GM23338 (cell line): ENCODE measurements around the gene IL11RA. TPM values are rescaled to one million over a fixed set of nuclear protein-coding genes. Genes with fewer than 3 reads are reported as not detected.

ENCODE experiments used
- ATAC-seq: fragments of 200-7000 bp; cut with Tn5 transposase; 3 replicates; pipeline ENCODE4 v1.9.1; 2020
- DNase-seq: peaks from one replicate; pipeline ENCODE4 v3.0.0-alpha.2; 2015; ENCODE audit warnings: low spot score
- H2AFZ ChIP-seq: fragments of 200-600 bp; sonication (generic); 2 replicates; pipeline ENCODE4 v1.8.0; 2016; ENCODE audit warnings: antibody characterized with exemption, mild to moderate bottlenecking, moderate library complexity
- H3F3A ChIP-seq: fragments of 200-600 bp; sonication (generic); replicated peaks from 2 replicates; pipeline ENCODE4 v1.8.0; 2017; ENCODE audit warnings: antibody characterized with exemption, mixed run types, low read depth
- H3K27ac ChIP-seq: fragments of 200-600 bp; sonication (generic); 2 replicates; pipeline ENCODE4 v1.6.1; 2016; ENCODE audit warnings: low read depth
- H3K27me3 ChIP-seq: fragments of 200-600 bp; sonication (generic); 2 replicates; pipeline ENCODE4 v1.8.0; 2016; ENCODE audit warnings: mild to moderate bottlenecking, mixed run types, moderate library complexity; ENCODE audit not compliant: insufficient read depth
- H3K36me3 ChIP-seq: fragments of 200-600 bp; sonication (generic); 2 replicates; pipeline ENCODE4 v1.8.0; 2016; ENCODE audit warnings: mild to moderate bottlenecking; ENCODE audit not compliant: insufficient read depth
- H3K4me1 ChIP-seq: fragments of 200-600 bp; sonication (generic); 2 replicates; pipeline ENCODE4 v1.8.0; 2016; ENCODE audit warnings: mild to moderate bottlenecking, moderate library complexity; ENCODE audit not compliant: insufficient read depth
- H3K4me2 ChIP-seq: fragments of 200-600 bp; sonication (generic); 2 replicates; pipeline ENCODE4 v1.7.1; 2017; ENCODE audit warnings: mixed run types
- H3K4me3 ChIP-seq: fragments of 200-600 bp; sonication (generic); 2 replicates; pipeline ENCODE4 v1.6.1; 2016; ENCODE audit warnings: mixed run types
- H3K79me2 ChIP-seq: fragments of 200-600 bp; sonication (generic); replicated peaks from 2 replicates; pipeline ENCODE4 v1.8.0; 2017; ENCODE audit warnings: mild to moderate bottlenecking; ENCODE audit not compliant: insufficient read depth
- H3K9me2 ChIP-seq: fragments of 200-600 bp; sonication (generic); 2 replicates; pipeline ENCODE4 v1.8.0; 2017; ENCODE audit not compliant: insufficient read depth
- H4K20me1 ChIP-seq: fragments of 200-600 bp; sonication (generic); replicated peaks from 2 replicates; pipeline ENCODE4 v1.8.0; 2017; ENCODE audit warnings: mild to moderate bottlenecking; ENCODE audit not compliant: insufficient read depth
- H3K27ac Mint-ChIP-seq: 2 replicates; pipeline ENCODE4 v1.8.0; 2020; ENCODE audit warnings: inconsistent platforms, mild to moderate bottlenecking, moderate library complexity, mixed read lengths
- H3K27me3 Mint-ChIP-seq: 3 replicates; pipeline ENCODE4 v1.8.0; 2022; ENCODE audit warnings: low read depth, mild to moderate bottlenecking, moderate library complexity, mixed read lengths, inconsistent platforms; ENCODE audit not compliant: insufficient read depth, poor library complexity
- H3K36me3 Mint-ChIP-seq: 3 replicates; pipeline ENCODE4 v1.8.0; 2021; ENCODE audit warnings: low read depth, mild to moderate bottlenecking, inconsistent platforms, moderate library complexity, mixed read lengths
- H3K4me1 Mint-ChIP-seq: 3 replicates; pipeline ENCODE4 v1.8.0; 2020; ENCODE audit warnings: mild to moderate bottlenecking, inconsistent platforms, mixed read lengths
- H3K4me3 Mint-ChIP-seq: 3 replicates; pipeline ENCODE4 v1.8.0; 2021; ENCODE audit warnings: moderate library complexity, mild to moderate bottlenecking, inconsistent platforms, mixed read lengths
- H3K9me3 Mint-ChIP-seq: 3 replicates; pipeline ENCODE4 v1.8.0; 2020; ENCODE audit warnings: moderate library complexity, mild to moderate bottlenecking, inconsistent platforms, mixed read lengths
- CREB1 ChIP-seq: fragments of 250-450 bp; sonication (Bioruptor Pico); IDR thresholded peaks from 2 replicates; pipeline ENCODE4 v1.5.0; 2020; ENCODE audit warnings: low read depth, mild to moderate bottlenecking, moderate library complexity
- CTCF ChIP-seq, 2 experiments: fragments of 200-600 bp in 1 of 2; sonication (generic) in 1 of 2; conservative IDR thresholded peaks; 2 replicates each; pipeline versions ENCODE4 v1.5.1 to v1.6.1; 2016 to 2017; ENCODE audit warnings: antibody characterized with exemption in 2 of 2, low read depth in 2 of 2, mild to moderate bottlenecking in 2 of 2, moderate library complexity in 1 of 2
- ETS1 ChIP-seq: IDR thresholded peaks from 2 replicates; pipeline ENCODE4 v1.6.1; 2016; ENCODE audit warnings: antibody characterized with exemption
- EZH2 ChIP-seq: fragments of 200-600 bp; sonication (generic); IDR thresholded peaks from one replicate; pipeline ENCODE4 v1.8.0; 2017; ENCODE audit warnings: antibody characterized with exemption, mild to moderate bottlenecking, low read depth; ENCODE audit not compliant: unreplicated experiment
- EZH2phosphoT487 ChIP-seq: fragments of 200-600 bp; sonication (generic); IDR thresholded peaks from one replicate; pipeline ENCODE4 v1.8.1; 2018; ENCODE audit warnings: antibody characterized with exemption; ENCODE audit not compliant: unreplicated experiment
- JUNB ChIP-seq: IDR thresholded peaks from one replicate; pipeline ENCODE4 v1.6.1; 2016; ENCODE audit warnings: antibody characterized with exemption; ENCODE audit not compliant: unreplicated experiment
- NANOG ChIP-seq: IDR thresholded peaks from 2 replicates; pipeline ENCODE4 v1.6.1; 2016; ENCODE audit warnings: antibody characterized with exemption, borderline replicate concordance
- POLR2AphosphoS5 ChIP-seq: IDR thresholded peaks from 2 replicates; pipeline ENCODE4 v1.6.1; 2016; ENCODE audit warnings: antibody characterized with exemption, low read depth
- REST ChIP-seq: IDR thresholded peaks from one replicate; pipeline ENCODE4 v1.6.1; 2018; ENCODE audit warnings: antibody characterized with exemption; ENCODE audit not compliant: unreplicated experiment
- STAT1 ChIP-seq: IDR thresholded peaks from one replicate; pipeline ENCODE4 v1.6.1; 2016; ENCODE audit warnings: antibody characterized with exemption; ENCODE audit not compliant: unreplicated experiment
- ZNF114 ChIP-seq: fragments of 250-450 bp; sonication (Bioruptor Pico); IDR thresholded peaks from 2 replicates; pipeline ENCODE4 v1.5.0; 2020; ENCODE audit warnings: mild to moderate bottlenecking, moderate library complexity
- ZNF331 ChIP-seq: fragments of 250-450 bp; sonication (Bioruptor Pico); IDR thresholded peaks from 2 replicates; pipeline ENCODE4 v1.5.0; 2020; ENCODE audit warnings: low read depth, mild to moderate bottlenecking, moderate library complexity
- ZNF462 ChIP-seq: fragments of 250-450 bp; sonication (Bioruptor Pico); IDR thresholded peaks from 2 replicates; pipeline ENCODE4 v1.5.0; 2020; ENCODE audit warnings: mild to moderate bottlenecking, moderate library complexity
- polyA plus RNA-seq: library from polyadenylated mRNA; unstranded; fragments of >200 nt; fragmentation: Nextera tagmentation; extraction: Ambion mirVana; gene quantifications from 2 replicates; pipeline ENCODE4 v1.2.1, GENCODE V29; 2016
- total RNA-seq: library from RNA; depleted of rRNA; stranded (reverse); fragments of >200 nt; shearing (Covaris generic); gene quantifications from 2 replicates; pipeline ENCODE4 v1.2.3, GENCODE V29; 2014

IL11RA gene
- total and polyA plus RNA-seq, 2 experiments from 2014 or later, result 3.1 to 5.8 TPM

- DNase-seq (no peak), ATAC-seq (no peak)
- peaks cover 6% of the 10 kb centered on the region; the same call in 2 of the 3 replicates for H3K9me3 Mint-ChIP-seq
- H3K4me1 ChIP-seq, result no peaks in the 10 kb centered on the region
- no peak overlapping the region for H3K4me3 Mint-ChIP-seq
- H3K27ac Mint-ChIP-seq, result no peak overlapping the region
- H3K27me3 ChIP-seq, result no peaks in the 10 kb centered on the region
- no peaks in the 10 kb centered on the region for H3K36me3 Mint-ChIP-seq
- H3K27ac ChIP-seq, result no peak overlapping the region
- no peaks in the 10 kb centered on the region for H3K9me2 ChIP-seq
- no peak for TF ChIP-seq ETS1
- no peak for TF ChIP-seq ZNF331 (CRISPR knock-in tag)
- TF ChIP-seq CTCF (conservative IDR thresholded peaks at IDR 0.05; ENCODE audit: low read depth in 2 of 2), result no peak
- no peak for TF ChIP-seq CREB1 (CRISPR knock-in tag)
- TF ChIP-seq NANOG, result no peak
- TF ChIP-seq REST, result no peak
- no peak for TF ChIP-seq JUNB
- TF ChIP-seq ZNF462 (CRISPR knock-in tag), result no peak
- no peak for TF ChIP-seq POLR2AphosphoS5
- TF ChIP-seq ZNF114 (CRISPR knock-in tag), result no peak
- no peak for TF ChIP-seq STAT1
- TF ChIP-seq EZH2, result no peak
- no peak for TF ChIP-seq EZH2phosphoT487
- peaks cover 14% of the 10 kb centered on the region for H3K27me3 Mint-ChIP-seq
- no peaks in the 10 kb centered on the region; the same call in 1 of the 2 replicates for H4K20me1 ChIP-seq
- no peak overlapping the region for H3K4me3 ChIP-seq
- H3K36me3 ChIP-seq, result no peaks in the 10 kb centered on the region
- H2AFZ ChIP-seq, result no peak overlapping the region
- H3K4me2 ChIP-seq, result no peak overlapping the region
- no peaks in the 10 kb centered on the region for H3F3A ChIP-seq
- H3K79me2 ChIP-seq, result no peaks in the 10 kb centered on the region
- no peaks in the 10 kb centered on the region; the same call in 2 of the 3 replicates for H3K4me1 Mint-ChIP-seq
These were observed 55.1 kb downstream of the IL11RA start for GRCh38 chr9:34707130-34707529.
